Endothelial cell (in vitro differentiated cells): ENCODE measurements around the gene LRCH2. TPM values are rescaled to one million over a fixed set of nuclear protein-coding genes. Genes with fewer than 3 reads are reported as not detected.

Experiments used
- DNase-seq: peaks from one replicate; pipeline ENCODE4 v3.0.0; 2021; ENCODE audit warnings: low spot score
- H3K27ac Mint-ChIP-seq: one replicate; pipeline ENCODE4 v1.8.0; 2021; ENCODE audit warnings: mixed read lengths, inconsistent platforms; ENCODE audit not compliant: unreplicated experiment
- H3K27me3 Mint-ChIP-seq: one replicate; pipeline ENCODE4 v1.8.0; 2021; ENCODE audit warnings: mild to moderate bottlenecking, moderate library complexity, mixed read lengths, inconsistent platforms; ENCODE audit not compliant: unreplicated experiment
- H3K36me3 Mint-ChIP-seq: one replicate; pipeline ENCODE4 v1.8.0; 2021; ENCODE audit warnings: mild to moderate bottlenecking, low read depth, mixed read lengths, inconsistent platforms; ENCODE audit not compliant: unreplicated experiment
- H3K4me1 Mint-ChIP-seq: one replicate; pipeline ENCODE4 v1.8.0; 2021; ENCODE audit warnings: mild to moderate bottlenecking, mixed read lengths, inconsistent platforms; ENCODE audit not compliant: unreplicated experiment
- H3K4me3 Mint-ChIP-seq: one replicate; pipeline ENCODE4 v1.8.0; 2021; ENCODE audit warnings: mild to moderate bottlenecking, mixed read lengths, inconsistent platforms; ENCODE audit not compliant: unreplicated experiment
- H3K9me3 Mint-ChIP-seq: one replicate; pipeline ENCODE4 v1.8.0; 2021; ENCODE audit warnings: mixed read lengths, inconsistent platforms; ENCODE audit not compliant: unreplicated experiment
- total RNA-seq: library from RNA; stranded (reverse); fragmentation: NEBNext Ultra II Directional; extraction: Animal tissue kit (Norgen Biotek cat#: 25700); gene quantifications from one replicate; pipeline ENCODE4 v1.2.1, GENCODE V29; 2021; ENCODE audit not compliant: unreplicated experiment
- TF ChIP-seq, protein P1 (sequence below): fragments of 200-600 bp; sonication (generic); IDR thresholded peaks from one replicate; pipeline ENCODE4 v1.5.0; 2021; ENCODE audit warnings: antibody characterized with exemption; ENCODE audit not compliant: unreplicated experiment

LRCH2 gene
- total RNA-seq, 1 donor from 2014 or later: 3.7 TPM

DNA sequence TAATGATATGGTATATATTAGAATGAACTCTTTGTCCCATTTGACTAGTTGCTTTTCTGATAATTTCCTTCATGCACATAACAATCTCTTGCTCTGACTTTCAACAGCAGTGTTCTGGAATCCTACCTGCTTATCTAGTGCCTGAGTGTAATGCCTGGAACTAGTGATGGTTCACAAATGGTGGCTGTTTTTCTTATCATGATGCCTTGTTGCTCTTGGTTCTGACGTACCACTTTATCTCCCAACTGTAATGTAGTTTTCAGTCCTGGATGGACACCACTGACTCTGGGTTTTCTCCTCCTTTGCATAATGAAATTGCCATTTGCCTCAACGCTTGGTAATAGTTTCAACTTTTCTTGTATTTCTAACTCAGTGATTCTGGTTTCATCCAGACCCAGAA lies 30.1 kb upstream of the LRCH2 start:
- DNase-seq: no peak
- Mint-ChIP-seq H3K9me3 (no peaks in the 10 kb centered on the region), H3K27me3 (no peaks in the 10 kb centered on the region), H3K4me1 (no peaks in the 10 kb centered on the region), H3K4me3 (no peak overlapping the region), H3K36me3 (no peaks in the 10 kb centered on the region), H3K27ac (no peak overlapping the region)
- TF ChIP-seq, protein P1, sequence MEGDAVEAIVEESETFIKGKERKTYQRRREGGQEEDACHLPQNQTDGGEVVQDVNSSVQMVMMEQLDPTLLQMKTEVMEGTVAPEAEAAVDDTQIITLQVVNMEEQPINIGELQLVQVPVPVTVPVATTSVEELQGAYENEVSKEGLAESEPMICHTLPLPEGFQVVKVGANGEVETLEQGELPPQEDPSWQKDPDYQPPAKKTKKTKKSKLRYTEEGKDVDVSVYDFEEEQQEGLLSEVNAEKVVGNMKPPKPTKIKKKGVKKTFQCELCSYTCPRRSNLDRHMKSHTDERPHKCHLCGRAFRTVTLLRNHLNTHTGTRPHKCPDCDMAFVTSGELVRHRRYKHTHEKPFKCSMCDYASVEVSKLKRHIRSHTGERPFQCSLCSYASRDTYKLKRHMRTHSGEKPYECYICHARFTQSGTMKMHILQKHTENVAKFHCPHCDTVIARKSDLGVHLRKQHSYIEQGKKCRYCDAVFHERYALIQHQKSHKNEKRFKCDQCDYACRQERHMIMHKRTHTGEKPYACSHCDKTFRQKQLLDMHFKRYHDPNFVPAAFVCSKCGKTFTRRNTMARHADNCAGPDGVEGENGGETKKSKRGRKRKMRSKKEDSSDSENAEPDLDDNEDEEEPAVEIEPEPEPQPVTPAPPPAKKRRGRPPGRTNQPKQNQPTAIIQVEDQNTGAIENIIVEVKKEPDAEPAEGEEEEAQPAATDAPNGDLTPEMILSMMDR: no peak

DNA sequence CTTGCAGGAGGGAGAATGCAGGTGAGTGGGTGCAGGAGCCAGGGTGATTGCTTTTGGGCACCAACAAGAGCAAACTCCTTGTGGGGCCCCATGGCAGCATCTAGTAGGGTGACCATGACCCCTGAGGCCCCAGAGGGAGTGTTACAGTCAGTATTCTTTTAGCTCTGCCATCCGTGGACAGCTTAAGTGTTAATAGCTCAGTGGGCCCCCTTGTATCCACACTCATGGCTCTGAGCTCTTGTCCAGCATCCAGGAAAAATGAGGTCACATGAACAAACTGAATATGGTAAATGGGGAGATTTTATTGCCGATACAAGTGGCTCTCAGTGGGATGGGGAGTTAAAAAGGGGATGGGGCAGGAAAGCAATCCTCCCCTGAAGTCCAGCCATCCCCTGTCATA lies 27.3 kb upstream of the LRCH2 start:
- Mint-ChIP-seq H3K27me3 (no peaks in the 10 kb centered on the region), H3K4me3 (no peak overlapping the region), H3K36me3 (no peaks in the 10 kb centered on the region), H3K4me1 (no peaks in the 10 kb centered on the region), H3K9me3 (no peaks in the 10 kb centered on the region), H3K27ac (no peak overlapping the region)
- TF ChIP-seq, protein P1: no peak
- DNase-seq: no peak

DNA sequence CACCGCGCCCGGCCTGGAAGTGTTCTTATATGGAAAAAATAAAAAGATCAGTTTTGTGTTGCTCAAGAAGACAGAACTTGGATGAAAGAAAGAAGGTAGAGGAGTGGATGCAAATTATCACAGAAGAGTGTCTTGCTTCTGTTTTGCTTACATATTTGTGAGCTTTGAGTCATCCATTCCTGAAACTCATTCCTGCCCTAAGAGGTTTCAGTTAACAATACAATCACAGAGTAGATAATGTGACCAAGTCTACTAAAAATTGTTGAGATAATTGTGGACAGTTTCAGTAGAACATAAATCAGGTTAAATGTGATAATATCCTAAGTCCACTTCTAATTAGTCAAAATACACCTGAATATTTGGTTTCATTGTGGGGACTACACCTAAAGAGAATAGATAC lies 26.4 kb upstream of the LRCH2 start:
- Mint-ChIP-seq H3K9me3 (no peaks in the 10 kb centered on the region), H3K4me1 (no peaks in the 10 kb centered on the region), H3K4me3 (no peak overlapping the region), H3K27me3 (no peaks in the 10 kb centered on the region), H3K27ac (no peak overlapping the region), H3K36me3 (no peaks in the 10 kb centered on the region)
- TF ChIP-seq, protein P1: no peak
- no peak for DNase-seq

DNA sequence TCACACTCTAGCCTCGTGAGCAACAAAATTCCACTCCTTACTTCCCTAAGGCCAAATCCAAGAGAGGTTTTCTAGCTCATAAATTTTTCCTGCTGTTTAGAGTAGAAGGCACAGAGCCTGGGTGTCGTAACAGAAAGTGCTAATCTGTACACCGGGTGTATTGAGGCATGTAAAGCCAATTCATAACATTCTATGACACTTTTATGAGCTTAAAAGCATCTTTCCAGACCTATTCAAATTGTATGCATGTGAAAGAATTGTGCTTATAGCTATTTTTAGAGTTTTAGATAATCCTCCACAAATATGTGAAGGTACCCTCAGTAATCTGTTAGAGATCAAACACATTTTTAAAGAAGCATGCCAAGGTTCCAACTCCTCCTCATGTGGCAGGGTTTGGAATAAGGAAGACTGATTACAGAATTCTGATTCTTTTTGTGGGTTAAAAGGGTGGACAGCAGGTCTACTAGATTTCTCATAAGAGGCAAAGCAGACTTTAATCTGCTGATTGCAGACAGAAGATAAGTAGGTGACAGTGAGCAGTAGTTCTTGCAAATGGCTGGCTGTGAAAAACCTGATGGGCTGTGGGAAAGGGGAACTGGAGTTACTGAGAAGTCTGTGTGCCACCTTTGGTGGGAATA lies 25.5 kb upstream of the LRCH2 start:
- Mint-ChIP-seq H3K27me3 (no peaks in the 10 kb centered on the region), H3K27ac (no peak overlapping the region), H3K9me3 (no peaks in the 10 kb centered on the region)

DNA sequence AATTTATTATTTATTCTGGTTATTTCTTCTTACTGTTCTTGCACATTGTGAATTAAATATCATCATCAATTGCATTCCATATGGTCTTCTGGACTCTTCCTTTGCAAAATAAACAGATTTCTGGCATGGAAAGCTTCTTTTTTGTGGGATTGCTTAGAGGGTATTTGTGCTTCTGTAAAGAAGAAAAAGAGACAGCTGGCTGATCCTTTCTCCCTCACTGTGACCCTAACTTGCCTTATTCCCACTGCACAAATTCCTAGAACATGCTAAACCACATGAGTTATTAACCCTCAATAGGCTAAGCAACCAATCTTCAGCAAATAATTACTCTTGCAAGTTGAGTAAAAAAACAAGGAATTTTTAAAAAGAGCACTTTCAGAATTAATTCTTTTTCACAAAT lies 23.8 kb upstream of the LRCH2 start:
- TF ChIP-seq, protein P1: no peak
- Mint-ChIP-seq H3K4me1 (no peaks in the 10 kb centered on the region), H3K27me3 (no peaks in the 10 kb centered on the region), H3K27ac (no peak overlapping the region), H3K4me3 (no peak overlapping the region), H3K9me3 (no peaks in the 10 kb centered on the region), H3K36me3 (no peaks in the 10 kb centered on the region)
- no peak for DNase-seq

More for the DNA sequence above, 25.5 kb upstream of the LRCH2 start:
- no peaks in the 10 kb centered on the region for H3K4me1 Mint-ChIP-seq
- no peaks in the 10 kb centered on the region for H3K36me3 Mint-ChIP-seq
- TF ChIP-seq, protein P1: no peak
- no peak for DNase-seq
- no peak overlapping the region for H3K4me3 Mint-ChIP-seq
